ENCODE data around the gene SLC45A2.

The SLC45A2 gene

DNA sequence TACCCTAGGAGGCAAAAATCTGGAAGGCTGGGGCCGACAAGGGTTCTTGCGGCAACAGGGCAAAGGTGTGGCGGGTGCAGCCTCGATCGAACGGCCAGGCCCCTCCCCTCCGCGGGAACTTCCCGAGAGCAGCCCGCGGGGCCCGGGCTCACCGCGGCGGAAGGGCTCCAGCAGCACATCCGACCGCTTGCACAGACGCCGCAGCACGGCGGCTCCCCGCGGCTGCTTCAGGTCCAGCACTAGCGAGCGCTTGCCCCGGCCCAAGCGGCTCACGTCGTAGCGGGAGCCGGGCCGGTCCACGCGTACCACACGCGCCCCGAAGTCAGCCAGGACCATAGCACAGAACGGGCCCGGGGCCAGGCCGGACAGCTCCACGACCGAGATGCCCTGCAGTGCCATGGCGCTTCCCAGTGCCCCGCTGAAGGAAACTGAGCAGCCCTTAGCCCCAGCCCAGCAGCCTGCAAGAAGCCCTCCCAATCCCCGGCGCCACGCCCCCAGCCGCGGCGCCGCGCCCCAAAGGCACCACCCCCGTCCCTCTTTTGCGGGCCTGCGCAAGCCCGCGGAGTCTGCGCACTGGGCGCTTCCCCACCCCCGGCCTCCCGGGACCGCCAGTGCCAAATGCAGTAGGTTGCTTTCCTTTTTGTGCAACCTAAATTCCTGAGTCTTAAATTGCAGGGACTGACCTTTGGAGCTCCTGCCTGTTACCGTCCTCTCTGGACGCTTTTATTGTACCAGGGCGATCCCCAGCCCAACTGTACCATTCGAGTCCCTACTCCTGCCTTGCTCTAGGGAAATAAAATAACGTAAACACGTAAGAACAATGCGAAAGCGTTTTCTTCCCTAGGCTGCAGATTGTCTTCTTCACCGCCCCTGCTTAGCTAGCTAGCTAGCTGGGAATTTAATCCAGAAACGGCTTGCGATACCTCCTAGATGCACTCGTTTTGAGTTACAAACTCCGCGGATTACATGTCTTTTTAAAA is 23.4 kb upstream of the SLC45A2 start, which contains the start of gene AMACR:
TSS of gene AMACR (minus strand) at position 430 of the 980 bp plus-strand sequence. CDS start at position 399, 31 bp downstream.
- TF ChIP-seq, protein P1, sequence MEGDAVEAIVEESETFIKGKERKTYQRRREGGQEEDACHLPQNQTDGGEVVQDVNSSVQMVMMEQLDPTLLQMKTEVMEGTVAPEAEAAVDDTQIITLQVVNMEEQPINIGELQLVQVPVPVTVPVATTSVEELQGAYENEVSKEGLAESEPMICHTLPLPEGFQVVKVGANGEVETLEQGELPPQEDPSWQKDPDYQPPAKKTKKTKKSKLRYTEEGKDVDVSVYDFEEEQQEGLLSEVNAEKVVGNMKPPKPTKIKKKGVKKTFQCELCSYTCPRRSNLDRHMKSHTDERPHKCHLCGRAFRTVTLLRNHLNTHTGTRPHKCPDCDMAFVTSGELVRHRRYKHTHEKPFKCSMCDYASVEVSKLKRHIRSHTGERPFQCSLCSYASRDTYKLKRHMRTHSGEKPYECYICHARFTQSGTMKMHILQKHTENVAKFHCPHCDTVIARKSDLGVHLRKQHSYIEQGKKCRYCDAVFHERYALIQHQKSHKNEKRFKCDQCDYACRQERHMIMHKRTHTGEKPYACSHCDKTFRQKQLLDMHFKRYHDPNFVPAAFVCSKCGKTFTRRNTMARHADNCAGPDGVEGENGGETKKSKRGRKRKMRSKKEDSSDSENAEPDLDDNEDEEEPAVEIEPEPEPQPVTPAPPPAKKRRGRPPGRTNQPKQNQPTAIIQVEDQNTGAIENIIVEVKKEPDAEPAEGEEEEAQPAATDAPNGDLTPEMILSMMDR (IDR thresholded peaks at IDR 0.05; ENCODE audit: borderline replicate concordance, insufficient read depth, low read depth, low read length): peak; percentile 24; the same call in 1 of the 2 replicates
- H3K4me3 ChIP-seq (ENCODE audit: low read depth, low read length): peak within 1 kb of the TSS; percentile 91

DNA sequence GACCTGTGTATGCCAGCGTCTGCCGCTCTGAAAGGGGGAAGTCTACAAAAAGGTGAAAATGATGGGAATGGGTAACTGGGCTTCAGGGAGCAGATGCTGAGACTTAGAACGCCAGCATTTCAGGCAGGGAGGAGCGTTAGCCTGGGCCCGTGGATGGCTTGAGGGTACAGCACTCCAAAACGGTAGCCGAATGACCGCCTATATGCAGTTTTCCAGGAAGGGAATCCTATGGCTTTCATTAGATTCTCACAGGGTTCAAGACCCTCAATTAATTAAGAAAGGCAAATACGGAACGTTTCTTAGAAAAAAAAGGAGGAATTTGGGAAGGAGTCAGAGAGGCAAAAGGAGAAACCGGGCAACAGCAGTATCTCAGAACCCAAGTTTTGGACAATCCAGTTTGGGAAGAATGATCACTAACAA is 22.7 kb upstream of the SLC45A2 start:
- peak overlapping the region; percentile 91 for H3K4me3 ChIP-seq (ENCODE audit: low read depth, low read length)

DNA sequence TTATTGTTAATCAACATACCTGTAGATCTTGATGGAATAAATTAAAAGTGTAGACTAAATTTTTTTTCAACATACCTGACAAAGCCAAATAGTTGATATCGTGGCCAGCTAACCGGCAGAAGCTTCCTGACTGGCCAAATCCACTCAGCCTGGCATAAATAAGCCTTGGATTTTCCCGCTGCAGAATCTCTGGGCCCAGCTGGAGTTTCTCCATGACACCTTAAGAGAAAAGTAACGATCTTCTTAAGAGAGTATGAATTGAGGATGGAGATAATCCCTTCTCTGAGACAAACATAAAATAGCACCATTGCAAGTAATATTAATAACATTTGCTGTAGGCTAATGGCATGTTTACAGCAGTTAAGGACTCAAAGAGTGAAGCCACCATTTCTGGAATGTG is 21.2 kb upstream of the SLC45A2 start:
- TF ChIP-seq, protein P1 (IDR thresholded peaks at IDR 0.05; ENCODE audit: borderline replicate concordance, insufficient read depth, low read depth, low read length): no peak
- H3K4me3 ChIP-seq (ENCODE audit: low read depth, low read length): no peak overlapping the region

More for the DNA sequence above, 22.7 kb upstream of the SLC45A2 start:
- TF ChIP-seq, protein P1 (IDR thresholded peaks at IDR 0.05; ENCODE audit: borderline replicate concordance, insufficient read depth, low read depth, low read length): no peak

DNA sequence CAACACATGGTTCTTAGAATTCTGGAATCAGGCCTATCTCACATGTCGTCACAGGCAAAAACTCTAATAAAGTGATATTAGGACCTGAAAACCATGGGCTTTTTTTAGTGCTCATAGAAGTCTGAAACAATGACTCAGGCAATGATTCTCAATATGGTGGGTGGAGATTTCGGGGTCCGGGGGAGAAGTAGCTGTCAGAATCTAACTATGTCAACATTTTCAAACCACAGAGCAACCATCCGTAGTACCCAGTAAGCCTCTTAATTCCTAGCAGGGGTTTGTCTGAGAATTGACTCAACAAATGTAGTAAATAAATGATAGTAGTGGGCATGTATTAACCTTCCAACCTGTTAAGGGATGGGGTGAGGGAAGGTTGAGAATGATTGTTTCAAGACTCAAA is 20.7 kb upstream of the SLC45A2 start:
- H3K4me3 ChIP-seq (ENCODE audit: low read depth, low read length): no peak overlapping the region
- TF ChIP-seq, protein P1 (IDR thresholded peaks at IDR 0.05; ENCODE audit: borderline replicate concordance, insufficient read depth, low read depth, low read length): no peak

DNA sequence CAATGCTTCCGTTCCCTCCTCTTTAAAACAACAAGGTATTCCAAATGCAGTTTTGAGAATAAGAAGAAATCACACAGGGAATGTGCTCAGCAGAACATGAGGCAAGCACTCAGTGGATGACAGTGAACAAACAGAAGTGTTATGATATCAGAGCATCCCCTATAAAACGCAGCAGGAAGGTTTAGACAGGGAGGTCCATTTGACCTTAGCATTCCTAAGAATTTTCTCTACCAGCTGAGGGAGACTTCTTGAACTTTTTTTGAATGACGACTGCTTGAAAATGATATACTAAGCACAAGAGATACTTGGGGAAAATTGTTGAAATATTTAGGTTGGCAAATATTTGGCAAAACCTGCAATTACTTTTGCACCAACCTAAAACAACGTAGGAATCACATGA is 19.4 kb upstream of the SLC45A2 start:
- H3K4me3 ChIP-seq (ENCODE audit: low read depth, low read length): no peak overlapping the region
- TF ChIP-seq, protein P1 (IDR thresholded peaks at IDR 0.05; ENCODE audit: borderline replicate concordance, insufficient read depth, low read depth, low read length): no peak

DNA sequence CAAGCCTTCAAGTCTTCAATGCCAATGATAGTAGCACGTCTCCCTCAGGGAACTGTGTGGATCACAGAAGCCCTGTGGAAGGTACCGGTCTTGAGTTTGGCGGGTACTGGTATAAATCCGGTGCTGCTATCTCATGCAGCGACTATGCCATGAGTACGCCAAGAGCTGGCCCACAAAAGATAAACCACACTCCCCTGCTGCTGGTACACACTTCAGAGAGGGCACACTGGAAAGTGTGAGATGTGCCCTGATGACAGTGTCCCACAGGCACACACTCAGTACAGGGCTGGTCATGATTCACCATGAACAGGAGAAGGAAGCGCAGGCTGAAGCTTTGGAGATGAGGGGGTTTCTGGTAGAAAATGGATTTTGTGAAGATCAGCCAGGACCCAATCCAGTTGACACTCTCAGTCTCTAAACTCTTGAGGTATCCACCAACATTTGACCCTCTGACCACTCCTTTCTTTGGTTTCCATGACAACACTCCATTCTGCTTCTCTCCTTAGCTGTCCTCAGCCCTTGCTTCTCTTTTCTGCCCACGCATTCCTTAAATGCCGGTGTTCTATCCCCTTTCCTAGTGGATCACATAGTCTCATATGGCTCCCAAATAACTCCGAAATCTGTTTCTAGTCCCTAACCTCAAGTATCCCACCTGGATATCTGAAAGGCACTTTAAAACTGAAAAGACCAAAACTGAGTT is 18.3 kb upstream of the SLC45A2 start:
- TF ChIP-seq, protein P1 (IDR thresholded peaks at IDR 0.05; ENCODE audit: borderline replicate concordance, insufficient read depth, low read depth, low read length): no peak
- no peak overlapping the region for H3K4me3 ChIP-seq (ENCODE audit: low read depth, low read length)

All from GM12875 (cell line).